ENCODE results near the gene LHX5.

DNA sequence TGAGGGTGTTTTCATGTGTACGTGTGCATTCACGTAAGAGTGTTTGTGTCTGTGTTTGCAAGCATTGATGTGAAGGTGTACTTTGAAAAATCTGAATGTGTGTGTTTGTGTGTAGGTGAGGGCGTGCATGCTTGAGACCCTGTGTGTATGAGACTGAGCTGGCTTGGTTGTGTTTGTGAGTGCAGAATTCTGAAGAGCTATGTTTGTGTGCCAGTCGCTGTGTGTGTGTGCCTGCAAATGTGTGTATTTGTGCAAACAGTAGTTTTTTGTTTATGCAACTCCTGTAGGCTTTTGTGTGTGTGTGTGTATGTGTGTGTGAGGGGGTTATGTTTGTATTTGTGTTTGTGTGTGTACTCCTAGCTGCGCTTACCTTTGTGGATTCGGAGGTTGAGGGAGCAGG, 1.7 kb upstream of the LHX5 start:
- TF ChIP-seq, protein P1, sequence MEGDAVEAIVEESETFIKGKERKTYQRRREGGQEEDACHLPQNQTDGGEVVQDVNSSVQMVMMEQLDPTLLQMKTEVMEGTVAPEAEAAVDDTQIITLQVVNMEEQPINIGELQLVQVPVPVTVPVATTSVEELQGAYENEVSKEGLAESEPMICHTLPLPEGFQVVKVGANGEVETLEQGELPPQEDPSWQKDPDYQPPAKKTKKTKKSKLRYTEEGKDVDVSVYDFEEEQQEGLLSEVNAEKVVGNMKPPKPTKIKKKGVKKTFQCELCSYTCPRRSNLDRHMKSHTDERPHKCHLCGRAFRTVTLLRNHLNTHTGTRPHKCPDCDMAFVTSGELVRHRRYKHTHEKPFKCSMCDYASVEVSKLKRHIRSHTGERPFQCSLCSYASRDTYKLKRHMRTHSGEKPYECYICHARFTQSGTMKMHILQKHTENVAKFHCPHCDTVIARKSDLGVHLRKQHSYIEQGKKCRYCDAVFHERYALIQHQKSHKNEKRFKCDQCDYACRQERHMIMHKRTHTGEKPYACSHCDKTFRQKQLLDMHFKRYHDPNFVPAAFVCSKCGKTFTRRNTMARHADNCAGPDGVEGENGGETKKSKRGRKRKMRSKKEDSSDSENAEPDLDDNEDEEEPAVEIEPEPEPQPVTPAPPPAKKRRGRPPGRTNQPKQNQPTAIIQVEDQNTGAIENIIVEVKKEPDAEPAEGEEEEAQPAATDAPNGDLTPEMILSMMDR (IDR thresholded peaks at IDR 0.05; ENCODE audit: insufficient read depth, low read depth, low read length): no peak
- TF ChIP-seq EZH2 (IDR thresholded peaks at IDR 0.05; ENCODE audit: insufficient read depth, low read length): no peak

Measured in astrocyte (in vitro differentiated cells and primary cell).